Testis (tissue), 2 donors: ENCODE measurements around the gene ECHDC3.

Experiments
- CTCF ChIP-seq, 3 experiments: fragments of 450-650 bp in 2 of 3; fragments of 200-600 bp in 1 of 3; sonication (generic) in 1 of 3; IDR thresholded peaks; one replicate each; pipeline ENCODE4 v1.5.1; 2016 to 2019; ENCODE audit warnings: antibody characterized with exemption in 3 of 3, mild to moderate bottlenecking in 2 of 3, moderate library complexity in 1 of 3
- POLR2A ChIP-seq: fragments of 450-650 bp; IDR thresholded peaks from one replicate; pipeline ENCODE4 v1.6.1; 2017; ENCODE audit warnings: antibody characterized with exemption, mild to moderate bottlenecking, moderate library complexity

GRCh38 chr10:11704092-11704491, 38.1 kb upstream of the ECHDC3 start:
- TF ChIP-seq CTCF (IDR thresholded peaks at IDR 0.05) (no peak), POLR2A (no peak)
